Psoas muscle (tissue), 8 donors: Measurements from ENCODE around the gene FOXP4. TPM values are rescaled to one million over a fixed set of nuclear protein-coding genes. Genes with fewer than 3 reads are reported as not detected.

Source experiments
- ATAC-seq, 4 donors: fragments of 200-7000 bp; cut with Tn5 transposase; one replicate each; pipeline ENCODE4 v1.9.1; 2020; ENCODE audit warnings: moderate library complexity in 3 of 4, mild to moderate bottlenecking in 2 of 4
- DNase-seq, 2 donors: peaks; one replicate each; pipeline ENCODE4 v3.0.0-alpha.2; 2020
- H3K27ac ChIP-seq: fragments of 200-600 bp; one replicate; pipeline ENCODE4 v1.8.0; 2022
- H3K27me3 ChIP-seq, 3 donors: fragments of 200-600 bp in 1 of 3; one replicate each; pipeline versions ENCODE4 v1.6.1 to v1.8.0; 2013 to 2022; ENCODE audit warnings: low read length in 2 of 3, mild to moderate bottlenecking in 2 of 3, moderate library complexity in 1 of 3; ENCODE audit not compliant: insufficient read depth in 3 of 3
- H3K36me3 ChIP-seq, 2 donors: fragments of 200-600 bp in 1 of 2; one replicate each; pipeline versions ENCODE4 v1.6.1 to v1.8.0; 2013 to 2022; ENCODE audit warnings: low read depth in 1 of 2, mild to moderate bottlenecking in 1 of 2, moderate library complexity in 1 of 2; ENCODE audit not compliant: insufficient read depth in 1 of 2
- H3K4me1 ChIP-seq: fragments of 200-600 bp; one replicate; pipeline ENCODE4 v1.8.0; 2022
- H3K4me3 ChIP-seq: fragments of 200-600 bp; one replicate; pipeline ENCODE4 v1.8.0; 2022; ENCODE audit warnings: mild to moderate bottlenecking
- H3K9me3 ChIP-seq: fragments of 200-600 bp; one replicate; pipeline ENCODE4 v1.8.0; 2022
- WGBS, 3 donors: extraction: QIAGEN DNeasy Blood & Tissue Kit; methylation state at CpG; one replicate each; pipeline versions ENCODE4 v1.1.6 to v1.1.7; 2013; 5-methylcytosine and 5-hydroxymethylcytosine counted together
- intact Hi-C, 2 donors: fragments of 100-400 bp; cut with DNase I; formaldehyde crosslinking; loops; one replicate each; pipeline versions ENCODE4 v1.11.0 to v1.14.2; 2022
- polyA plus RNA-seq, 3 donors: library from polyadenylated mRNA; stranded (reverse); fragments of 200-250 nt; gene quantifications; one replicate each; pipeline ENCODE4 v1.2.3, GENCODE V29; 2013
- total RNA-seq, 4 donors: library from RNA; stranded (reverse); fragmentation: NEBNext Ultra II Directional in 2 of 4; extraction: Animal tissue kit (Norgen Biotek cat#: 25700) in 2 of 4; gene quantifications; one replicate each; pipeline versions ENCODE4 v1.2.1 to v1.2.4, GENCODE V29; 2021 to 2023
- TF ChIP-seq, protein P1 (sequence below): fragments of 200-600 bp; IDR thresholded peaks from one replicate; pipeline ENCODE4 v1.8.0; 2022; ENCODE audit warnings: antibody characterized with exemption
- donor health status: healthy with polysubstance abuse.
- donor health status: DM: no; HTN: no; CAD: no; lungs with moderate emphysema.
- donor health status: Bipolar disorder and iron deficiency.
- donor health status: healthy.
- donor health status: DM: yes; HTN: yes; CAD: no.
- donor health status: DM: no; HTN: no; CAD: no.
- donor health status: DM: no; HTN: no; CAD: no.
- donor health status: DM: yes; HTN: yes; CAD: no.

Gene FOXP4
- total and polyA plus RNA-seq, 7 donors, result 4.6 to 12.2 (median 7.5) TPM

GRCh38 chr6:41591859-41592502, 45.8 kb downstream of the FOXP4 start:
- peak; percentile 70 to 91 (median 85) for ATAC-seq
- peaks cover 0 to 68% of the 10 kb centered on the region in 2 donors for H3K36me3 ChIP-seq
- H3K27me3 ChIP-seq, result no peaks in the 10 kb centered on the region
- peak; percentile 69 to 83 for DNase-seq
- no peaks in the 10 kb centered on the region for H3K9me3 ChIP-seq
- H3K4me1 ChIP-seq, result no peaks in the 10 kb centered on the region
- 3 to 9% (median 6%) methylated on average over 7 of the region's 7 CpGs for WGBS, 3 donors
- H3K27ac ChIP-seq, result no peak overlapping the region
- no peak overlapping the region for H3K4me3 ChIP-seq
- TF ChIP-seq, protein P1, sequence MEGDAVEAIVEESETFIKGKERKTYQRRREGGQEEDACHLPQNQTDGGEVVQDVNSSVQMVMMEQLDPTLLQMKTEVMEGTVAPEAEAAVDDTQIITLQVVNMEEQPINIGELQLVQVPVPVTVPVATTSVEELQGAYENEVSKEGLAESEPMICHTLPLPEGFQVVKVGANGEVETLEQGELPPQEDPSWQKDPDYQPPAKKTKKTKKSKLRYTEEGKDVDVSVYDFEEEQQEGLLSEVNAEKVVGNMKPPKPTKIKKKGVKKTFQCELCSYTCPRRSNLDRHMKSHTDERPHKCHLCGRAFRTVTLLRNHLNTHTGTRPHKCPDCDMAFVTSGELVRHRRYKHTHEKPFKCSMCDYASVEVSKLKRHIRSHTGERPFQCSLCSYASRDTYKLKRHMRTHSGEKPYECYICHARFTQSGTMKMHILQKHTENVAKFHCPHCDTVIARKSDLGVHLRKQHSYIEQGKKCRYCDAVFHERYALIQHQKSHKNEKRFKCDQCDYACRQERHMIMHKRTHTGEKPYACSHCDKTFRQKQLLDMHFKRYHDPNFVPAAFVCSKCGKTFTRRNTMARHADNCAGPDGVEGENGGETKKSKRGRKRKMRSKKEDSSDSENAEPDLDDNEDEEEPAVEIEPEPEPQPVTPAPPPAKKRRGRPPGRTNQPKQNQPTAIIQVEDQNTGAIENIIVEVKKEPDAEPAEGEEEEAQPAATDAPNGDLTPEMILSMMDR, result peak; percentile 93
- intact Hi-C loops, result loop anchor here (1.0 to 5.0 kb wide), 6 partner anchors 129 to 225 kb away; no protein-coding TSS in a partner anchor

DNA sequence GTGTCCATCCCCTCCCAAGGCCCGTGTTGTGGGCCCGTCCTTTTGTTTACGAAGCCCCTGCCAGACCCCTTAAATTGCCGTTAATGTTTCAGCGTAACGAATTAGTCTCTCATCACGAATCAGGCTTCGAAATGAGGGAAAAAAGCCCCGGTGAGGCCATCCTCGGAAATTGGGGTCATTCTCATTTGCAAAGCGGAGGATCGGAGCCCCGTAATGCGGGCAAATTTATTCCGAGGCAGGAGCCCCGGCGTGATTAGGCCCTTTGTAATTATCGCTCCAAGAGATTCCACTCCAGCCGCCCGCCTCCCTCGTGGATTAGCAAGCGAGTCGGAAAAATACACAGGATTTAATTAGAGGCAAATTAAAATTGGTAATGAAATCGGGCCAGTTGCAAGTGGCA, 47.2 kb downstream of the FOXP4 start:
- H3K36me3 ChIP-seq, result peaks cover 0 to 69% of the 10 kb centered on the region in 2 donors
- H3K9me3 ChIP-seq, result no peaks in the 10 kb centered on the region
- no peak overlapping the region for H3K27ac ChIP-seq
- H3K4me1 ChIP-seq, result no peaks in the 10 kb centered on the region
- TF ChIP-seq, protein P1, result no peak
- H3K4me3 ChIP-seq, result no peak overlapping the region
- no peak for DNase-seq
- ATAC-seq, result no peak
- intact Hi-C loops, result loop anchor here in 1 of 2 donors (2.0 to 5.0 kb wide), 2 partner anchors 169 to 226 kb away; no protein-coding TSS in a partner anchor
- 88 to 89% (median 88%) methylated on average over 24 of the region's 24 CpGs for WGBS, 3 donors
- no peaks in the 10 kb centered on the region for H3K27me3 ChIP-seq

- ATAC-seq (no peak), DNase-seq (no peak)
- Histone ChIP-seq H3K27ac (no peak overlapping the region), H3K27me3 (no peaks in the 10 kb centered on the region), H3K36me3 (peaks cover 0 to 69% of the 10 kb centered on the region in 2 donors), H3K9me3 (no peaks in the 10 kb centered on the region), H3K4me3 (no peak overlapping the region), H3K4me1 (no peaks in the 10 kb centered on the region)
- 86 to 92% (median 87%) methylated on average over 11 of the region's 11 CpGs for WGBS, 3 donors
- TF ChIP-seq, protein P1, result no peak
- intact Hi-C loops, result loop anchor here in 1 of 2 donors (2.0 to 5.0 kb wide), 2 partner anchors 169 to 227 kb away; no protein-coding TSS in a partner anchor
Observed at GRCh38 chr6:41593839-41594238, 47.7 kb downstream of the FOXP4 start.

- H3K36me3 ChIP-seq, result peaks cover 0 to 66% of the 10 kb centered on the region in 2 donors
- no peak for ATAC-seq
Observed at GRCh38 chr6:41594326-41594725, 48.1 kb downstream of the FOXP4 start.

More at GRCh38 chr6:41594326-41594725, 48.1 kb downstream of the FOXP4 start:
- TF ChIP-seq, protein P1, result no peak
- DNase-seq, result no peak
- no peaks in the 10 kb centered on the region for H3K4me1 ChIP-seq
- H3K9me3 ChIP-seq, result no peaks in the 10 kb centered on the region
- WGBS, 3 donors, result 91 to 95% (median 94%) methylated on average over 5 of the region's 5 CpGs
- intact Hi-C loops, result loop anchor here in 1 of 2 donors (5.0 kb wide), 1 partner anchor 227 kb away; no protein-coding TSS in a partner anchor
- no peaks in the 10 kb centered on the region for H3K27me3 ChIP-seq
- no peak overlapping the region for H3K27ac ChIP-seq
- H3K4me3 ChIP-seq, result no peak overlapping the region
